Mucosa of rectum (tissue), 2 donors: Measurements from ENCODE around the gene PAM16.
A peak's percentile ranks its signal among the peaks of the same experiment; 100 is the strongest.
"Not testable (repeated sequence)": the region's sequence is repeated elsewhere in the genome, so short reads cannot be mapped to it uniquely, and the experiment has no call there.

Source experiments
- H3K27ac ChIP-seq, 2 donors: one replicate each; pipeline ENCODE4 v1.7.0; 2013; ENCODE audit warnings: inconsistent platforms in 2 of 2, low read depth in 2 of 2, low read length in 2 of 2
- H3K27me3 ChIP-seq, 2 donors: one replicate each; pipeline ENCODE4 v1.7.0; 2013; ENCODE audit warnings: low read length in 2 of 2; ENCODE audit not compliant: control insufficient read depth in 2 of 2, insufficient read depth in 2 of 2
- H3K36me3 ChIP-seq, 2 donors: one replicate each; pipeline ENCODE4 v1.7.0; 2013; ENCODE audit warnings: low read length in 2 of 2; ENCODE audit not compliant: control insufficient read depth in 2 of 2, insufficient read depth in 2 of 2
- H3K4me1 ChIP-seq, 2 donors: one replicate each; pipeline ENCODE4 v1.7.0; 2013; ENCODE audit warnings: low read length in 2 of 2, mild to moderate bottlenecking in 1 of 2; ENCODE audit not compliant: control insufficient read depth in 2 of 2, insufficient read depth in 2 of 2
- H3K4me3 ChIP-seq, 2 donors: one replicate each; pipeline ENCODE4 v1.7.0; 2013; ENCODE audit warnings: low read length in 2 of 2
- H3K9ac ChIP-seq, 2 donors: one replicate each; pipeline ENCODE4 v1.7.0; 2013; ENCODE audit warnings: low read length in 2 of 2, low read depth in 1 of 2, mild to moderate bottlenecking in 1 of 2
- H3K9me3 ChIP-seq, 2 donors: one replicate each; pipeline ENCODE4 v1.7.0; 2013; ENCODE audit warnings: low read length in 2 of 2; ENCODE audit not compliant: control insufficient read depth in 2 of 2
- donor health status: healthy.
- donor health status: Normal muscosa, but diverticular disease.

Gene PAM16

GRCh38 chr16:4333714-4334113, 17.4 kb downstream of the PAM16 start:
- not testable (repeated sequence) for H3K9me3 ChIP-seq, H3K9ac ChIP-seq, H3K27ac ChIP-seq, H3K4me3 ChIP-seq, H3K36me3 ChIP-seq, H3K4me1 ChIP-seq
- H3K27me3 ChIP-seq = peaks cover 7 to 14% of the 10 kb centered on the region in 2 donors

GRCh38 chr16:4333308-4333638, 17.8 kb downstream of the PAM16 start:
- Histone ChIP-seq H3K27me3 (peaks cover 7 to 14% of the 10 kb centered on the region in 2 donors), H3K36me3 (peaks cover 2% of the 10 kb centered on the region in 2 donors), H3K9me3 (no peaks in the 10 kb centered on the region), H3K27ac (no peak overlapping the region), H3K9ac (no peak overlapping the region), H3K4me1 (peaks cover 3 to 6% of the 10 kb centered on the region in 2 donors), H3K4me3 (no peak overlapping the region)

- Histone ChIP-seq H3K9ac (no peak overlapping the region), H3K4me1 (peaks cover 7 to 8% of the 10 kb centered on the region in 2 donors), H3K27me3 (peaks cover 7 to 14% of the 10 kb centered on the region in 2 donors), H3K36me3 (peaks cover 0 to 2% of the 10 kb centered on the region in 2 donors), H3K27ac (no peak overlapping the region), H3K4me3 (no peak overlapping the region), H3K9me3 (no peaks in the 10 kb centered on the region)
These were observed 18.4 kb downstream of the PAM16 start for GRCh38 chr16:4332623-4333307.

GRCh38 chr16:4332083-4332482, 19.0 kb downstream of the PAM16 start:
- Histone ChIP-seq H3K9me3 (no peaks in the 10 kb centered on the region), H3K27ac (no peak overlapping the region), H3K27me3 (peaks cover 9 to 14% of the 10 kb centered on the region in 2 donors), H3K9ac (no peak overlapping the region), H3K4me1 (peaks cover 7 to 11% of the 10 kb centered on the region in 2 donors), H3K36me3 (peaks cover 0 to 2% of the 10 kb centered on the region in 2 donors), H3K4me3 (no peak overlapping the region)

- Histone ChIP-seq H3K27me3 (peaks cover 11 to 14% of the 10 kb centered on the region in 2 donors), H3K9me3 (no peaks in the 10 kb centered on the region), H3K36me3 (no peaks in the 10 kb centered on the region), H3K4me1 (peaks cover 7 to 13% of the 10 kb centered on the region in 2 donors), H3K27ac (no peak overlapping the region), H3K9ac (no peak overlapping the region), H3K4me3 (no peak overlapping the region)
These were observed 20.7 kb downstream of the PAM16 start for GRCh38 chr16:4330277-4330874.

DNA sequence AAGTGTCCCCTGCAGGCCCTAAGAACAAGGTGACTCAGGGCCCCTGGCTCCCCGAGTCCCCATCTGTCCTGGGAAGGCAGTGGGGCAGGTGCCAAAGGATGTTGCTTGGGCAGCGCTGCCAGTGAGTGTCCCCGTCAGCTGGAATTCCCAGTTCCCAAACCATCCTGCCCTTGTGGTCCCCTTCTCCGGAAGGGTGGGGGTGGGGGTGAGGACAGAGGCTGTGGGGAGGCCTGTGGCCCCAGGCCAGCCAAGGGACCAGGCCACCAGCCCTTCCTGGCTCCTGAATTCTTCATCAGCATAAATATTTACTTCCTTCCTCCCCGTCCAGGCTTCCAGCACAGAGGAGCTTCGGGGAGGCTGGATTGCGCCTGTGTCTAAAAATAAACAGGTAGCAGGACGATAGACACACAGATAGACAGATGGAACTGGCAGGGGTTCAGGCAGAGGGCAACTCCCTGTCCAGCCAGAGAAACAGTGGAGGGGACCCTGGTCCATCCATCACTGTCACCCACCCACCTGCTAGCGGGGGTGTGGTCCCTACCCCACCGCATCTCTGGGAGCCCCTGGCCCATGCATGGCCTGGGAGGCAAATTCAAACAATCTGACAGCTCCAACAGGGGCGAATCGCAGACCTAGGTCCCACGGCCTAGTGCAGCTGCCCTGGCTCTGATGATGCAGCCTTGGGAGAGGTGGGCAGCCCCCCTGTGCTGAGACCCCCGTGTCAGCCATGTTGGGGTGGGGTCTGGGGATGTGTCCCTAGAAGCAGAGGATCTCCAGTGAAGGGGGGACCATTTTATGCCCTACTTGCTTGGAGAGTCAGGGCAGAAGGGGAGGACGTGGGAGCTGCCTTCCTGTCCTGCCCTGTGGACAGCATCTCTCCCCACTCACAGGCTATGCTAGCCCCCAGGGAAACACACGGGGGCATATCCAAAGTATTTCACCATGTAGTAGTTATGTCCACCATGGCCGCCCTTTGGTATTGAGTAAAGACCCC, 22.0 kb downstream of the PAM16 start:
- Histone ChIP-seq H3K36me3 (no peaks in the 10 kb centered on the region), H3K9me3 (no peaks in the 10 kb centered on the region), H3K27me3 (peaks cover 11 to 14% of the 10 kb centered on the region in 2 donors), H3K4me3 (no peak overlapping the region), H3K27ac (peak overlapping the region; percentile 35 to 63), H3K4me1 (peaks cover 7 to 16% of the 10 kb centered on the region in 2 donors), H3K9ac (no peak overlapping the region)

DNA sequence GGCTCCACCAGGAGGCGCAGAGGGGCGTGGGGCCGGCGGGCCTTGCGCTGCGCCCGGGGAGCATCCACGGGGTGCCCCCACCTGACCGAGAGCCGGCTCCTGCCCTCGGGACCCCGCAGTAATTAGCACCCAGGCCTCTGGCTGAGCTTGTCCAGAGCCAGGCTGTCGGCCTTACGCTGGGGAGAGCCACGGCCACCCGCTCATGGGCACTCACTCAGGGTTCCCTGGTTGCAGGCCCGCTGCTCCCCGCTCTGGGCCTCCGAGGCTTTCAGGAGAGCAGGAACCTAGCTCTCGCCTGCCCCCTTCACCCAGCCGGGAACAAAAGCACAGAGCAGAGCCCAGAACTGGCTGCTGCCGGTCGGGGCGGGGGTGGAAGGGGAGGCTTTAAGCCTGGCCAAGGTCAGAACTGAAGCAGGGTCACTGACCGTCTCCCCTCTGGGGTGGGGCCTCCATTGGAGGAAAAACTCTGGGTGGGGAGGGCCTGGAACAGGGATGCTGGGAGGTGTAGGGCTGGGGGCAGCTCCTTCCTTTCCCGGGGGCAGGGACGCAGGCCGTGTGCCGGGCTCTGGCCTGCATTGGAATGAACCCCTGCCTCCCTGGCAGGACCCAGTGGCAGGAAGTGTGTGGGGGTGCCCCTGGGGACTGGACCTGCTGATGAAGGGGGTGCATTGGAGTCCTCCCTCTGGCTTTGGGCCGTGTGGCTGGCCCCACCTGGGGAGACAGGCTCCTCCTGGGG, 22.9 kb downstream of the PAM16 start:
- Histone ChIP-seq H3K9me3 (no peaks in the 10 kb centered on the region), H3K4me1 (peaks cover 7 to 16% of the 10 kb centered on the region in 2 donors), H3K4me3 (peak overlapping the region; percentile 31 to 60), H3K27me3 (peaks cover 11% of the 10 kb centered on the region in 2 donors), H3K36me3 (no peaks in the 10 kb centered on the region), H3K27ac (peak overlapping the region; percentile 35 to 63), H3K9ac (peak overlapping the region; percentile 47)

GRCh38 chr16:4327386-4328045, 23.6 kb downstream of the PAM16 start:
- Histone ChIP-seq H3K27me3 (peaks cover 4 to 5% of the 10 kb centered on the region in 2 donors), H3K4me3 (peak overlapping the region; percentile 31 to 60), H3K9me3 (no peaks in the 10 kb centered on the region), H3K9ac (peak overlapping the region in 1 of 2 donors; percentile 51), H3K4me1 (peaks cover 7 to 16% of the 10 kb centered on the region in 2 donors), H3K36me3 (no peaks in the 10 kb centered on the region), H3K27ac (peak overlapping the region; percentile 35 to 63)

- Histone ChIP-seq H3K4me1 (peaks cover 7 to 18% of the 10 kb centered on the region in 2 donors), H3K27me3 (peaks cover 0 to 4% of the 10 kb centered on the region in 2 donors), H3K9me3 (no peaks in the 10 kb centered on the region), H3K9ac (no peak overlapping the region), H3K27ac (peak overlapping the region in 1 of 2 donors; percentile 9), H3K36me3 (no peaks in the 10 kb centered on the region), H3K4me3 (no peak overlapping the region)
These were observed 25.8 kb downstream of the PAM16 start for GRCh38 chr16:4325253-4325758.
